ENCODE data around the gene TPSD1. TPM values are rescaled to one million over a fixed set of nuclear protein-coding genes. Genes with fewer than 3 reads are reported as not detected.

TPSD1 gene
- total RNA-seq, 2 donors from 2014 or later: not detected

DNA sequence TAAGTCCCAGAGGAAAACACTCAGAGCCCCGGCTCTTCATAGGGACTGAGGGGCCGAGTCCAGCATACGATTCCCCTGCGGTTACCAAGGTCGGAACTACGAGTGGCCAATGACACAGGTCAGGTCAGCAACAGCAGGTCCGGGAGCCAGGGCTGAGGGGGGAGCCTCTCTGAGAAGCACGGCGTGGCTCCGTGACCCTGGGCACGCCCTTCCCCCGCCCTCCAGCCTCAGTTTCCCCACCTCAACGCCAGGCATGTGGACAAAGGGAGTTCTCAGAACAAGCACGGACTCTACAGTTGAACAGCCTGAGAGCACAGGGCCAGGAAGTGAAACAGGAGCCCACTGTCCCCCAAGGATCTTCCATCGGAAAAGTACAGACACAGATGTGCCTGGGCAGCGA lies 25.6 kb downstream of the TPSD1 start:
- DNase-seq (ENCODE audit: low spot score): no peak
- no peak overlapping the region for H3K27ac Mint-ChIP-seq
- H3K4me1 Mint-ChIP-seq (ENCODE audit: low read depth in 2 of 2): no peaks in the 10 kb centered on the region
- H3K4me3 Mint-ChIP-seq: no peak overlapping the region
- ATAC-seq: no peak
- no peaks in the 10 kb centered on the region for H3K9me3 Mint-ChIP-seq
- H3K27me3 Mint-ChIP-seq: peaks cover 0 to 2% of the 10 kb centered on the region in 2 donors
- H3K36me3 Mint-ChIP-seq: no peaks in the 10 kb centered on the region

GRCh38 chr16:1282324-1282973 lies 26.6 kb downstream of the TPSD1 start:
- Mint-ChIP-seq H3K4me3 (no peak overlapping the region), H3K4me1 (ENCODE audit: low read depth in 2 of 2) (no peaks in the 10 kb centered on the region), H3K27me3 (peaks cover 0 to 2% of the 10 kb centered on the region in 2 donors), H3K36me3 (no peaks in the 10 kb centered on the region), H3K27ac (no peak overlapping the region), H3K9me3 (no peaks in the 10 kb centered on the region)
- DNase-seq (ENCODE audit: low spot score) (no peak), ATAC-seq (no peak)

GRCh38 chr16:1283296-1283695 lies 27.4 kb downstream of the TPSD1 start:
- ATAC-seq (no peak), DNase-seq (ENCODE audit: low spot score) (no peak)
- Mint-ChIP-seq H3K27me3 (peaks cover 0 to 4% of the 10 kb centered on the region in 2 donors), H3K36me3 (no peaks in the 10 kb centered on the region), H3K9me3 (no peaks in the 10 kb centered on the region), H3K4me1 (ENCODE audit: low read depth in 2 of 2) (no peaks in the 10 kb centered on the region), H3K27ac (no peak overlapping the region), H3K4me3 (no peak overlapping the region)

DNA sequence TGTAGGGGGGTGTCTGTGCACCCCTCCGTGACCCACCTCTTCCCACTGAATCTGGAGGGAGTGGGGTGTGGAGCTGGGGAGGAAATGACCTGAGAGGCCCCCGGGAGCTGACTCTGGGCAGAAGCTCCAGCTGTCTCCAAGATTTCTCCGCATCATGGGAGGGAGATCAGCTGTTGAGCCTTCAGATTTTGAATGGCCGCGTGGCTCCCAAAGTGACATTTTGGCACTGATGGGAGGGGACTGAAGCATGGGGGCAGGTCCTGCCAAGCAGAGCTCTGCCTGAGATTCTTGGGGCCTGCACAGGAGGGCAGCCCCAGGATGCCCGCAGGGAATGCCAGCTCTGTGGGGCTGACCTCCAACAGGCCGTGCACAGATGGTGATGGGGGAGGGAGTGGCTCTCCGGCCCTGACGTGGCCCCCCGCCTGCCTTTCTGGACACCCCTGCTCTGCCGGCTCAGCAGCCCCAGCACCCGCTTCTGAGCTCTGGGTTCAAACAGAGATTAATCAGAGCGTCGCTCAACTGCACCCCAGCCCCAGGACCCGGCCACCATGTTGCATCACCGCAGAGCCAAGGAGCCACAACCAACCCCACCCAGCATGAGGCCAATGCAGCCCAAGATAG lies 28.2 kb downstream of the TPSD1 start:
- Mint-ChIP-seq H3K4me1 (ENCODE audit: low read depth in 2 of 2) (no peaks in the 10 kb centered on the region), H3K36me3 (no peaks in the 10 kb centered on the region), H3K27me3 (peaks cover 0 to 4% of the 10 kb centered on the region in 2 donors), H3K27ac (no peak overlapping the region), H3K9me3 (no peaks in the 10 kb centered on the region), H3K4me3 (no peak overlapping the region)
- no peak for ATAC-seq
- no peak for DNase-seq (ENCODE audit: low spot score)

- Mint-ChIP-seq H3K27ac (no peak overlapping the region), H3K4me3 (no peak overlapping the region), H3K4me1 (ENCODE audit: low read depth in 2 of 2) (no peaks in the 10 kb centered on the region), H3K9me3 (no peaks in the 10 kb centered on the region), H3K36me3 (no peaks in the 10 kb centered on the region), H3K27me3 (peaks cover 0 to 6% of the 10 kb centered on the region in 2 donors)
- no peak for DNase-seq (ENCODE audit: low spot score)
- no peak for ATAC-seq
These were observed 30.0 kb downstream of the TPSD1 start for GRCh38 chr16:1285669-1286512.

- DNase-seq (ENCODE audit: low spot score): no peak
- Mint-ChIP-seq H3K9me3 (no peaks in the 10 kb centered on the region), H3K4me3 (no peak overlapping the region), H3K36me3 (no peaks in the 10 kb centered on the region), H3K4me1 (ENCODE audit: low read depth in 2 of 2) (no peaks in the 10 kb centered on the region), H3K27ac (no peak overlapping the region), H3K27me3 (peaks cover 0 to 6% of the 10 kb centered on the region in 2 donors)
- no peak for ATAC-seq
These were observed 30.7 kb downstream of the TPSD1 start for GRCh38 chr16:1286513-1287094.

DNA sequence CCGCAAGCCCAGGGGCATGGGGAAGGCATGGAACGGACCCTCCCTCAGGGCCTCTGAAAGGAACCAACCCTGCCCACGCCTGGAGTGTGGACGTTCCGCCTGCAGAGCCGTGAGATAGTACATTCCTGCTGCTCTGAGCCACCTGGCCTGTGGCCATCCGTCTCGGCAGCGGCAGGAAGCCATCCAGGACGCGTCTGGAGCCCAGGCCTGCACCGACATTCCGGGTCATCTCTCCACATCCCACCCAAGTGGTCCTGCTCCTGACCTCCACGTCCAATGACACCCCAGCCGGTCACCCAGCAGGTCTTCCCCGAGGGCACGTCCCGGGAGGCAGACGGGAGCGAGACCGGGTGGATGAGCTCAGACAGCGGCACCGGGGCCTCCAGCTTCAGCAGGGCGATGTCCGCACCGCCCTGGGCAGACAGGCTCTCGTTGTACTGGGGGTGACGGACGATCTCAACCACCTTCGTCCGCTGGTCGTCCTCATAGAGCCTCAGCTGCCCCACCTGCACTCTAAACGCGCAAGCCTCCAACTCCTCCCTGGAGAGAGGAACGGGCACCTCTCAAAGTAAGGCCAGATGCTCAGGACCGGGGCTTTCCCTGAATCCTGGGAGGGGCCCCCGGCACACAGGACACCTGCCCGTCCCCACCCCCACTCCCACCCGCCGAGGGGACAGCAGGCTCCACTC lies 32.3 kb downstream of the TPSD1 start:
- H3K4me3 Mint-ChIP-seq: no peak overlapping the region
- H3K9me3 Mint-ChIP-seq: no peaks in the 10 kb centered on the region
- ATAC-seq (no peak), DNase-seq (ENCODE audit: low spot score) (no peak)
- peaks cover 0 to 6% of the 10 kb centered on the region in 2 donors for H3K27me3 Mint-ChIP-seq
- H3K27ac Mint-ChIP-seq: no peak overlapping the region
- no peaks in the 10 kb centered on the region for H3K4me1 Mint-ChIP-seq (ENCODE audit: low read depth in 2 of 2)
- H3K36me3 Mint-ChIP-seq: no peaks in the 10 kb centered on the region

- no peak overlapping the region for H3K4me3 Mint-ChIP-seq
- H3K9me3 Mint-ChIP-seq: no peaks in the 10 kb centered on the region
- DNase-seq (ENCODE audit: low spot score) (no peak), ATAC-seq (no peak)
- H3K36me3 Mint-ChIP-seq: no peaks in the 10 kb centered on the region
- H3K27me3 Mint-ChIP-seq: peaks cover 2 to 8% of the 10 kb centered on the region in 2 donors
- no peaks in the 10 kb centered on the region for H3K4me1 Mint-ChIP-seq (ENCODE audit: low read depth in 2 of 2)
- H3K27ac Mint-ChIP-seq: no peak overlapping the region
These were observed 33.1 kb downstream of the TPSD1 start for GRCh38 chr16:1288813-1289476.

DNA sequence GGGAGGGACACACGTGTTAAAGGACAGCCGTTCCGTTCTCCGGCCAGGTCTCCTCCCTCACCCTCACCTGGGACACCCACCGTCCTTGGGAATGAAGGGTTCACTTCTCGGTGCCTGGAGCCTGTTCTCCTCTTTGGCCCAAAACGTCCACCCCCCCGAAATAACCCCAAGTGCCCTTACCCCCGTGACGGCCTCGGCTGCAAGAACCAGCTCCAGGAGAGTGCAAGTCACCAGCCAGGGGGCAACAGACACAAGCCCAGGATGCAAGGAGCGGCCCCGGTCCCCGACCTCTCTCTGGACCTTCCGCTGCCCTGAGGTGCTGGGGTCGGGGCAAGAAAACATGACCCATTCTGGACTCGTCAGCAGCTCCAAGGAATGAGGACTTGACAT lies 33.6 kb downstream of the TPSD1 start:
- Mint-ChIP-seq H3K4me3 (no peak overlapping the region), H3K9me3 (no peaks in the 10 kb centered on the region), H3K36me3 (no peaks in the 10 kb centered on the region), H3K4me1 (ENCODE audit: low read depth in 2 of 2) (no peaks in the 10 kb centered on the region), H3K27ac (no peak overlapping the region), H3K27me3 (peaks cover 8 to 12% of the 10 kb centered on the region in 2 donors)
- ATAC-seq (no peak), DNase-seq (ENCODE audit: low spot score) (no peak)

- no peak for ATAC-seq
- Mint-ChIP-seq H3K36me3 (no peaks in the 10 kb centered on the region), H3K27ac (no peak overlapping the region), H3K27me3 (peaks cover 10 to 14% of the 10 kb centered on the region in 2 donors), H3K4me1 (ENCODE audit: low read depth in 2 of 2) (no peaks in the 10 kb centered on the region), H3K9me3 (no peaks in the 10 kb centered on the region), H3K4me3 (no peak overlapping the region)
- no peak for DNase-seq (ENCODE audit: low spot score)
These were observed 34.2 kb downstream of the TPSD1 start for GRCh38 chr16:1290063-1290501.

GRCh38 chr16:1290860-1291575 lies 35.1 kb downstream of the TPSD1 start:
- Mint-ChIP-seq H3K9me3 (no peaks in the 10 kb centered on the region), H3K27me3 (peaks cover 10 to 14% of the 10 kb centered on the region in 2 donors)
- no peak for DNase-seq (ENCODE audit: low spot score)

GRCh38 chr16:1291576-1291974 lies 35.7 kb downstream of the TPSD1 start:
- no peak overlapping the region for H3K27ac Mint-ChIP-seq
- no peaks in the 10 kb centered on the region for H3K4me1 Mint-ChIP-seq (ENCODE audit: low read depth in 2 of 2)
- peaks cover 11 to 14% of the 10 kb centered on the region in 2 donors for H3K27me3 Mint-ChIP-seq
- H3K4me3 Mint-ChIP-seq: no peak overlapping the region
- H3K36me3 Mint-ChIP-seq: no peaks in the 10 kb centered on the region
- no peaks in the 10 kb centered on the region for H3K9me3 Mint-ChIP-seq
- DNase-seq (ENCODE audit: low spot score) (no peak), ATAC-seq (no peak)

More at GRCh38 chr16:1290860-1291575, 35.1 kb downstream of the TPSD1 start:
- H3K4me3 Mint-ChIP-seq: no peak overlapping the region
- ATAC-seq: no peak
- no peak overlapping the region for H3K27ac Mint-ChIP-seq
- no peaks in the 10 kb centered on the region for H3K4me1 Mint-ChIP-seq (ENCODE audit: low read depth in 2 of 2)
- no peaks in the 10 kb centered on the region for H3K36me3 Mint-ChIP-seq
